IMR-90 (cell line): ENCODE data around the gene CPNE4. TPM values are rescaled to one million over a fixed set of nuclear protein-coding genes. Genes with fewer than 3 reads are reported as not detected.

Experiments used
- ATAC-seq: fragments of 200-7000 bp; cut with Tn5 transposase; 2 replicates; pipeline ENCODE4 v1.9.1; 2020; ENCODE audit warnings: low read depth, mild to moderate bottlenecking, moderate library complexity
- BruUV-seq: library from RNA; stranded (reverse); fragments of 400-500 nt; replicated peaks from 2 replicates; lab custom pipeline; 2021; lab: Mats Ljungman, UMichigan
- CTCF ChIA-PET: fragments of 300-600 bp; formaldehyde crosslinking; extraction: SDS; loops from one replicate; lab custom pipeline; 2021; ENCODE audit warnings: antibody characterized with exemption; lab: Yijun Ruan, JAX
- POLR2A ChIA-PET: fragments of 300-600 bp; sonication (Branson Sonifier 250); formaldehyde crosslinking; loops from one replicate; lab custom pipeline; 2022; ENCODE audit warnings: antibody characterized with exemption; ENCODE audit not compliant: unreplicated experiment; lab: Charles Lee
- DNase-seq: peaks from one replicate; pipeline ENCODE4 v3.0.0; 2013
- H2AFZ ChIP-seq: replicated peaks from 2 replicates; pipeline ENCODE3; 2013; ENCODE audit warnings: low read length, mild to moderate bottlenecking; ENCODE audit not compliant: poor library complexity
- H2AK5ac ChIP-seq: 2 replicates; pipeline ENCODE4 v1.6.1; 2013; ENCODE audit warnings: low read depth, low read length, inconsistent platforms
- H2AK9ac ChIP-seq: replicated peaks from 2 replicates; pipeline ENCODE3; 2013; ENCODE audit warnings: mild to moderate bottlenecking, low read depth, low read length, moderate library complexity; ENCODE audit not compliant: poor library complexity
- H2BK120ac ChIP-seq: 2 replicates; pipeline ENCODE4 v1.6.1; 2013; ENCODE audit warnings: low read depth, low read length, inconsistent platforms
- H2BK15ac ChIP-seq: 3 replicates; pipeline ENCODE4 v1.6.1; 2013; ENCODE audit warnings: low read depth, low read length, inconsistent platforms
- H2BK20ac ChIP-seq: 2 replicates; pipeline ENCODE4 v1.6.1; 2013; ENCODE audit warnings: low read depth, mild to moderate bottlenecking, inconsistent platforms, low read length, moderate library complexity
- H2BK5ac ChIP-seq: 2 replicates; pipeline ENCODE4 v1.6.1; 2013; ENCODE audit warnings: mild to moderate bottlenecking, low read depth, low read length, inconsistent platforms; ENCODE audit not compliant: poor library complexity, severe bottlenecking
- H3K14ac ChIP-seq: replicated peaks from 2 replicates; pipeline ENCODE4 v1.6.1; 2013; ENCODE audit warnings: low read depth, low read length, inconsistent platforms
- H3K18ac ChIP-seq: 2 replicates; pipeline ENCODE4 v1.6.1; 2013; ENCODE audit warnings: low read depth, low read length, control low read depth
- H3K23ac ChIP-seq: 2 replicates; pipeline ENCODE4 v1.6.1; 2013; ENCODE audit warnings: low read depth, low read length, inconsistent platforms
- H3K27ac ChIP-seq: 2 replicates; pipeline ENCODE4 v1.5.1; 2013; ENCODE audit warnings: mild to moderate bottlenecking, control low read depth, low read length; ENCODE audit not compliant: insufficient read depth
- H3K27me3 ChIP-seq: 2 replicates; pipeline ENCODE4 v1.6.1; 2013; ENCODE audit warnings: low read length; ENCODE audit not compliant: control insufficient read depth, insufficient read depth
- H3K36me3 ChIP-seq: 2 replicates; pipeline ENCODE4 v1.6.1; 2013; ENCODE audit warnings: low read length, mixed read lengths; ENCODE audit not compliant: control insufficient read depth, insufficient read depth
- H3K4ac ChIP-seq: 2 replicates; pipeline ENCODE4 v1.6.1; 2013; ENCODE audit warnings: low read depth, low read length, inconsistent platforms
- H3K4me1 ChIP-seq: 2 replicates; pipeline ENCODE4 v1.6.1; 2013; ENCODE audit warnings: low read length, mixed read lengths; ENCODE audit not compliant: control insufficient read depth, insufficient read depth
- H3K4me2 ChIP-seq: 2 replicates; pipeline ENCODE4 v1.6.1; 2013; ENCODE audit warnings: low read depth, mild to moderate bottlenecking, control low read depth, low read length, moderate library complexity
- H3K4me3 ChIP-seq: 2 replicates; pipeline ENCODE4 v1.5.1; 2013; ENCODE audit warnings: low read depth, mild to moderate bottlenecking, control low read depth, low read length, moderate library complexity; ENCODE audit not compliant: insufficient read depth
- H3K56ac ChIP-seq: 2 replicates; pipeline ENCODE4 v1.6.1; 2013; ENCODE audit warnings: low read length, inconsistent platforms; ENCODE audit not compliant: insufficient read depth; ENCODE audit errors: extremely low read depth
- H3K79me1 ChIP-seq, 2 experiments: 2 replicates each; pipeline ENCODE4 v1.6.1; 2013; ENCODE audit warnings: low read length in 2 of 2, inconsistent platforms in 1 of 2, low read depth in 1 of 2
- H3K9ac ChIP-seq: 2 replicates; pipeline ENCODE4 v1.6.1; 2013; ENCODE audit warnings: low read depth, low read length, control low read depth
- H3K9me1 ChIP-seq: 2 replicates; pipeline ENCODE4 v1.6.1; 2013; ENCODE audit warnings: low read length, inconsistent platforms; ENCODE audit not compliant: insufficient read depth
- H3K9me3 ChIP-seq: 2 replicates; pipeline ENCODE4 v1.6.1; 2013; ENCODE audit warnings: low read length; ENCODE audit not compliant: control insufficient read depth, insufficient read depth
- H4K20me1 ChIP-seq: 2 replicates; pipeline ENCODE4 v1.6.1; 2013; ENCODE audit warnings: low read length, inconsistent platforms; ENCODE audit not compliant: insufficient read depth
- H4K5ac ChIP-seq: 2 replicates; pipeline ENCODE4 v1.6.1; 2013; ENCODE audit warnings: mild to moderate bottlenecking, low read depth, low read length, control low read depth
- H4K8ac ChIP-seq, 2 experiments: 2 replicates each; pipeline ENCODE4 v1.6.1; 2013; ENCODE audit warnings: low read depth in 2 of 2, low read length in 2 of 2, control low read depth in 1 of 2, inconsistent platforms in 1 of 2
- H4K91ac ChIP-seq: 2 replicates; pipeline ENCODE4 v1.6.1; 2013; ENCODE audit warnings: low read depth, low read length, inconsistent platforms; ENCODE audit not compliant: insufficient read depth
- CEBPB ChIP-seq: IDR thresholded peaks from 2 replicates; pipeline ENCODE4 v1.6.1; 2012; ENCODE audit warnings: low read depth, low read length, improper control_type of control experiment
- FOS ChIP-seq: fragments of 150-350 bp; IDR thresholded peaks from 2 replicates; pipeline ENCODE4 v1.6.1; 2016; ENCODE audit warnings: low read depth, low read length
- MAZ ChIP-seq: IDR thresholded peaks from 2 replicates; pipeline ENCODE4 v1.6.1; 2012; ENCODE audit warnings: low read depth, mild to moderate bottlenecking, low read length, improper control_type of control experiment, moderate library complexity, borderline replicate concordance
- NFE2L2 ChIP-seq: fragments of 150-350 bp; IDR thresholded peaks from 2 replicates; pipeline ENCODE4 v1.6.1; 2016; ENCODE audit warnings: low read depth, mild to moderate bottlenecking, low read length
- POLR2A ChIP-seq: IDR thresholded peaks from 2 replicates; pipeline ENCODE4 v1.6.1; 2012; ENCODE audit warnings: mild to moderate bottlenecking, low read depth, low read length
- RAD21 ChIP-seq: IDR thresholded peaks from 2 replicates; pipeline ENCODE4 v1.6.1; 2012; ENCODE audit warnings: low read length, improper control_type of control experiment
- RCOR1 ChIP-seq: IDR thresholded peaks from 2 replicates; pipeline ENCODE4 v1.6.1; 2012; ENCODE audit warnings: mild to moderate bottlenecking, low read length, improper control_type of control experiment; ENCODE audit not compliant: insufficient replicate concordance
- RFX5 ChIP-seq: IDR thresholded peaks from 2 replicates; pipeline ENCODE4 v1.8.0; 2012; ENCODE audit warnings: low read depth, mild to moderate bottlenecking, low read length, moderate library complexity
- SMC3 ChIP-seq: fragments of 150-350 bp; IDR thresholded peaks from 2 replicates; pipeline ENCODE4 v1.6.1; 2016; ENCODE audit warnings: low read depth, mild to moderate bottlenecking, antibody characterized with exemption, low read length, moderate library complexity
- dilution Hi-C: fragments of 300-500 bp; cut with HindIII; formaldehyde crosslinking; loops from one replicate; pipeline ENCODE4 v1.14.3; 2018; ENCODE audit warnings: low sequenced_read_pairs; ENCODE audit not compliant: unreplicated experiment
- in situ Hi-C: fragments of 300-500 bp; cut with MboI; formaldehyde crosslinking; loops from 3 replicates; pipeline ENCODE4 v1.14.3; 2019; ENCODE audit warnings: low sequenced_read_pairs, inconsistent platforms, mixed read lengths
- intact Hi-C: fragments of 100-400 bp; cut with micrococcal nuclease; formaldehyde crosslinking; loops from 2 replicates; pipeline ENCODE4 v1.10.0; 2022
- polyA plus RNA-seq, 3 experiments: library from polyadenylated mRNA; depleted of rRNA; stranded (reverse); fragments of >200 nt; gene quantifications; 2 replicates each; pipeline ENCODE4 v1.2.3, GENCODE V29; 2012; ENCODE audit warnings: low replicate concordance in 1 of 3
- total RNA-seq: library from RNA; depleted of rRNA; stranded (reverse); fragments of >200 nt; gene quantifications from 2 replicates; pipeline ENCODE4 v1.2.3, GENCODE V29; 2012
- TF ChIP-seq, protein P1 (sequence below): fragments of 150-350 bp; IDR thresholded peaks from 2 replicates; pipeline ENCODE4 v1.6.1; 2016; ENCODE audit warnings: low read depth, mild to moderate bottlenecking, low read length, moderate library complexity, borderline replicate concordance
- TF ChIP-seq, protein P2 (sequence below): conservative IDR thresholded peaks from 2 replicates; pipeline ENCODE4 v1.5.1; 2012; ENCODE audit warnings: mild to moderate bottlenecking, low read depth, low read length, improper control_type of control experiment
- TF ChIP-seq, protein P3 (sequence below): fragments of 150-350 bp; IDR thresholded peaks from 2 replicates; pipeline ENCODE4 v1.6.1; 2017; ENCODE audit warnings: mild to moderate bottlenecking, antibody characterized with exemption, low read length, low read depth

CPNE4 gene
- total and polyA plus RNA-seq, 2 of the 4 experiments (the other 2 are of a cell fraction), result not detected

DNA sequence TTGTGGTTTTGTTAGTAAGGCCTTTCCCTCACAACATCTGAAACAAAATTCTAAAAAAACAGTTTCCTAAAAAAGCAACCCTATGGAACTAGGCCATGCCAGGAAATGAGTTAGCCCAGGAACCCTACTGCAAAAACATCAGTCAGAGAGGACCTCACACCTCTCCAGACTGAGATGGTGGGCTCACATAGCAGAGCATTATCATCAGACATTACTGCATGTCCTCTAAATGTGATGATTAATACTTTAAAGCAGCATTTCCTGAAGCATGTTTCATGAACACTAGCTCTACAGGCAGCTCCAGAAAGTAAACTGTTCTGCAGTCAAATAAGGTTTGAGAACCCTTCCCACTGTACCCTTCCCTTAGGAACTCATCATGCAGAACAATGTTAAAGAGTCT lies 299.7 kb downstream of the CPNE4 start:
- in situ Hi-C loops (no loop called here), intact Hi-C loops (no loop called here), dilution Hi-C loops (no loop called here)
- Histone ChIP-seq H2AFZ (no peak overlapping the region), H2BK15ac (no peak overlapping the region), H4K91ac (no peak overlapping the region), H3K27ac (no peak overlapping the region), H2AK5ac (no peak overlapping the region), H3K9ac (no peak overlapping the region), H3K14ac (no peak overlapping the region), H3K9me3 (no peaks in the 10 kb centered on the region), H4K20me1 (no peaks in the 10 kb centered on the region), H3K9me1 (no peaks in the 10 kb centered on the region), H3K27me3 (no peaks in the 10 kb centered on the region), H3K4me1 (no peaks in the 10 kb centered on the region), H2BK20ac (no peak overlapping the region), H3K4me2 (no peak overlapping the region), H2AK9ac (peak overlapping the region; percentile 62), H3K18ac (no peak overlapping the region), H4K8ac (no peak overlapping the region), H4K5ac (no peak overlapping the region), H3K36me3 (no peaks in the 10 kb centered on the region), H2BK120ac (no peak overlapping the region), H3K4ac (no peak overlapping the region), H3K56ac (no peak overlapping the region), H2BK5ac (no peak overlapping the region), H3K4me3 (no peak overlapping the region), H3K79me1 (no peaks in the 10 kb centered on the region), H3K23ac (no peak overlapping the region)
- ChIA-PET POLR2A (no interaction called here), CTCF (no interaction called here)
- TF ChIP-seq RAD21, result no peak
- no peak for TF ChIP-seq MAZ
- TF ChIP-seq, protein P1, sequence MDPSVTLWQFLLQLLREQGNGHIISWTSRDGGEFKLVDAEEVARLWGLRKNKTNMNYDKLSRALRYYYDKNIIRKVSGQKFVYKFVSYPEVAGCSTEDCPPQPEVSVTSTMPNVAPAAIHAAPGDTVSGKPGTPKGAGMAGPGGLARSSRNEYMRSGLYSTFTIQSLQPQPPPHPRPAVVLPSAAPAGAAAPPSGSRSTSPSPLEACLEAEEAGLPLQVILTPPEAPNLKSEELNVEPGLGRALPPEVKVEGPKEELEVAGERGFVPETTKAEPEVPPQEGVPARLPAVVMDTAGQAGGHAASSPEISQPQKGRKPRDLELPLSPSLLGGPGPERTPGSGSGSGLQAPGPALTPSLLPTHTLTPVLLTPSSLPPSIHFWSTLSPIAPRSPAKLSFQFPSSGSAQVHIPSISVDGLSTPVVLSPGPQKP, result no peak
- no peak for TF ChIP-seq POLR2A
- no peak for TF ChIP-seq SMC3
- TF ChIP-seq, protein P2, sequence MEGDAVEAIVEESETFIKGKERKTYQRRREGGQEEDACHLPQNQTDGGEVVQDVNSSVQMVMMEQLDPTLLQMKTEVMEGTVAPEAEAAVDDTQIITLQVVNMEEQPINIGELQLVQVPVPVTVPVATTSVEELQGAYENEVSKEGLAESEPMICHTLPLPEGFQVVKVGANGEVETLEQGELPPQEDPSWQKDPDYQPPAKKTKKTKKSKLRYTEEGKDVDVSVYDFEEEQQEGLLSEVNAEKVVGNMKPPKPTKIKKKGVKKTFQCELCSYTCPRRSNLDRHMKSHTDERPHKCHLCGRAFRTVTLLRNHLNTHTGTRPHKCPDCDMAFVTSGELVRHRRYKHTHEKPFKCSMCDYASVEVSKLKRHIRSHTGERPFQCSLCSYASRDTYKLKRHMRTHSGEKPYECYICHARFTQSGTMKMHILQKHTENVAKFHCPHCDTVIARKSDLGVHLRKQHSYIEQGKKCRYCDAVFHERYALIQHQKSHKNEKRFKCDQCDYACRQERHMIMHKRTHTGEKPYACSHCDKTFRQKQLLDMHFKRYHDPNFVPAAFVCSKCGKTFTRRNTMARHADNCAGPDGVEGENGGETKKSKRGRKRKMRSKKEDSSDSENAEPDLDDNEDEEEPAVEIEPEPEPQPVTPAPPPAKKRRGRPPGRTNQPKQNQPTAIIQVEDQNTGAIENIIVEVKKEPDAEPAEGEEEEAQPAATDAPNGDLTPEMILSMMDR, result no peak
- no peak for TF ChIP-seq CEBPB
- TF ChIP-seq RCOR1, result no peak
- TF ChIP-seq FOS, result no peak
- TF ChIP-seq, protein P3, sequence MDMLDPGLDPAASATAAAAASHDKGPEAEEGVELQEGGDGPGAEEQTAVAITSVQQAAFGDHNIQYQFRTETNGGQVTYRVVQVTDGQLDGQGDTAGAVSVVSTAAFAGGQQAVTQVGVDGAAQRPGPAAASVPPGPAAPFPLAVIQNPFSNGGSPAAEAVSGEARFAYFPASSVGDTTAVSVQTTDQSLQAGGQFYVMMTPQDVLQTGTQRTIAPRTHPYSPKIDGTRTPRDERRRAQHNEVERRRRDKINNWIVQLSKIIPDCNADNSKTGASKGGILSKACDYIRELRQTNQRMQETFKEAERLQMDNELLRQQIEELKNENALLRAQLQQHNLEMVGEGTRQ, result no peak
- no peak for TF ChIP-seq NFE2L2
- TF ChIP-seq RFX5, result no peak
- DNase-seq, result no peak
- ATAC-seq, result no peak
- no TSS peak for BruUV-seq
